Measurements from ENCODE around the gene EVPL. TPM values are rescaled to one million over a fixed set of nuclear protein-coding genes. Genes with fewer than 3 reads are reported as not detected.

Gene EVPL
- total RNA-seq, 1 experiment from 2014 or later = 36.4 TPM

- no peaks in the 10 kb centered on the region for H3K9me3 ChIP-seq (ENCODE audit: control insufficient read depth, insufficient read depth, low read depth, low read length)
- H3K4me3 ChIP-seq (ENCODE audit: low read depth in 2 of 2, low read length in 2 of 2) = no peak overlapping the region
- CTCF ChIA-PET = no interaction called here
- ATAC-seq (no peak), DNase-seq (ENCODE audit: low read depth, low spot score) (no peak)
- no peaks in the 10 kb centered on the region for H3K36me3 ChIP-seq (ENCODE audit: control insufficient read depth, insufficient read depth, low read length)
- intact Hi-C loops (cut with micrococcal nuclease; ENCODE audit: unreplicated experiment) = no loop called here
- peaks cover 15% of the 10 kb centered on the region for H3K4me1 ChIP-seq (ENCODE audit: control insufficient read depth, insufficient read depth, low read length)
- no peak overlapping the region for H3K27ac ChIP-seq (ENCODE audit: low read length)
- BruUV-seq (replicated peaks) = no TSS peak
- TF ChIP-seq SIN3A (IDR thresholded peaks at IDR 0.05; ENCODE audit: borderline replicate concordance, insufficient read depth, low read depth, low read length) = no peak
- TF ChIP-seq REST (IDR thresholded peaks at IDR 0.05; ENCODE audit: insufficient read depth in 1 of 2, low read depth in 2 of 2, low read length in 1 of 2) = no peak
- no peak for TF ChIP-seq TCF7L2 (IDR thresholded peaks at IDR 0.05; ENCODE audit: low read depth, low read length)
- TF ChIP-seq CTCF (IDR thresholded peaks at IDR 0.05) = no peak
- no peak for TF ChIP-seq POLR2AphosphoS5 (IDR thresholded peaks at IDR 0.05; ENCODE audit: low read depth, low read length)
- H3K27me3 ChIP-seq (ENCODE audit: control insufficient read depth, insufficient read depth, low read length) = no peaks in the 10 kb centered on the region
- POLR2A ChIA-PET = interaction anchor here (0.6 kb wide), 1 partner anchor 39 kb away, joined by 3 read pairs; no protein-coding TSS in a partner anchor
- in situ Hi-C loops (cut with HindIII; ENCODE audit: low pct_unique_long_range_greater_than_20kb, low sequenced_read_pairs) = no loop called here
Measured at GRCh38 chr17:76007131-76007849, 19.8 kb downstream of the EVPL start.

- ATAC-seq (peak; percentile 77), DNase-seq (ENCODE audit: low read depth, low spot score) (peak; percentile 15)
- CTCF ChIA-PET = interaction anchor here (0.5 to 2.8 kb wide), 6 partner anchors 9 to 821 kb away, joined by 3 to 9 read pairs (median 4); partner anchors contain the start of genes RHBDF2 and TRIM47
- Histone ChIP-seq H3K4me3 (ENCODE audit: low read depth in 2 of 2, low read length in 2 of 2) (no peak overlapping the region), H3K27ac (ENCODE audit: low read length) (no peak overlapping the region), H3K36me3 (ENCODE audit: control insufficient read depth, insufficient read depth, low read length) (no peaks in the 10 kb centered on the region), H3K27me3 (ENCODE audit: control insufficient read depth, insufficient read depth, low read length) (no peaks in the 10 kb centered on the region), H3K9me3 (ENCODE audit: control insufficient read depth, insufficient read depth, low read depth, low read length) (no peaks in the 10 kb centered on the region), H3K4me1 (ENCODE audit: control insufficient read depth, insufficient read depth, low read length) (peaks cover 15% of the 10 kb centered on the region)
- intact Hi-C loops (cut with micrococcal nuclease; ENCODE audit: unreplicated experiment) (no loop called here), in situ Hi-C loops (cut with HindIII; ENCODE audit: low pct_unique_long_range_greater_than_20kb, low sequenced_read_pairs) (no loop called here)
- BruUV-seq (replicated peaks) = no TSS peak
- TF ChIP-seq CTCF (IDR thresholded peaks at IDR 0.05) (peak; percentile 93), REST (IDR thresholded peaks at IDR 0.05; ENCODE audit: insufficient read depth in 1 of 2, low read depth in 2 of 2, low read length in 1 of 2) (no peak), POLR2AphosphoS5 (IDR thresholded peaks at IDR 0.05; ENCODE audit: low read depth, low read length) (no peak), TCF7L2 (IDR thresholded peaks at IDR 0.05; ENCODE audit: low read depth, low read length) (no peak), SIN3A (IDR thresholded peaks at IDR 0.05; ENCODE audit: borderline replicate concordance, insufficient read depth, low read depth, low read length) (no peak)
- POLR2A ChIA-PET = no interaction called here
Measured at GRCh38 chr17:76005263-76006149, 21.6 kb downstream of the EVPL start.
